ENCODE measurements around the gene RFC4. TPM values are rescaled to one million over a fixed set of nuclear protein-coding genes. Genes with fewer than 3 reads are reported as not detected.

RFC4 gene
- total RNA-seq, 4 donors from 2014 or later: 12.1 to 12.9 (median 12.5) TPM

DNA sequence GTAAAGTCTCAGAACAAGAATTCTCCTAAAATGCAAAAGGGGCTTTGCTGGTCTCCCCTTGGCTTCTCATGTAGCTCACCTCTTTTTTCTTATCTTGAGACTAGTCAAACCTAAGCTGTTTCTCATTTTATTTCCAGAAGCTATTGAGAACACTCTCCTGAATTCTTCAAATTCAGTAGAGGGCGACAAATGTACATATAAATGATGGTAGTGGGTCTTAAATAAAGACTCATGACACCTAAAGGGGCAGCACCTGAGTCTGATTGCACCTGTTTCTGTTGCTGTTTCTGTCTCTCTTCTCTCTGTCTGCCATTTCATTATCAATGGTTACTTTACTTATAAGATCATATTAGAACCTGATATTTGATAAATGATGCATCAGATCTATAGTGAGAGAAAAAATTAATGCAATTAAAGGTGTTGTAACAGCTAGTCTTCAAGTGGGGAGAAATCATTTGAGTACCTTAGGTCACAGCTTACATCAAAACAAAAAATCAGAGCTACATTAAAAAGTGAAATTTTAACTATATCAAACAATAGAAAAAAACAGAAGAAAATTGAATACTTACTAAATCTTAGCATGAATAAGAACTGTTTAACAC, 43.2 kb upstream of the RFC4 start:
- TF ChIP-seq EP300 (IDR thresholded peaks at IDR 0.05) (no peak), POLR2AphosphoS5 (IDR thresholded peaks at IDR 0.05) (no peak), POLR2A (IDR thresholded peaks at IDR 0.05; ENCODE audit: low read depth) (no peak), CTCF (IDR thresholded peaks at IDR 0.05) (peak; percentile 8 to 25 (median 23))
- peak; percentile 12 for DNase-seq (ENCODE audit: extremely low spot score)
- peaks cover 0 to 21% (median 0%) of the 10 kb centered on the region in 4 donors for H3K27me3 ChIP-seq
- no peaks in the 10 kb centered on the region for H3K36me3 ChIP-seq
- no peak overlapping the region for H3K27ac ChIP-seq (replicated peaks in 1 of 4)
- H3K9me3 ChIP-seq: no peaks in the 10 kb centered on the region
- H3K4me1 ChIP-seq: no peaks in the 10 kb centered on the region
- 0% methylated on average over 1 of the region's 1 CpG for WGBS
- intact Hi-C loops (cut with DNase I): no loop called here
- no peak overlapping the region for H3K4me3 ChIP-seq

- TF ChIP-seq EP300 (IDR thresholded peaks at IDR 0.05) (no peak), CTCF (IDR thresholded peaks at IDR 0.05) (no peak), POLR2A (IDR thresholded peaks at IDR 0.05; ENCODE audit: low read depth) (no peak), POLR2AphosphoS5 (IDR thresholded peaks at IDR 0.05) (no peak)
- no peak overlapping the region for H3K27ac ChIP-seq (replicated peaks in 1 of 4)
- no peaks in the 10 kb centered on the region for H3K36me3 ChIP-seq
- no peak for DNase-seq (ENCODE audit: extremely low spot score)
- H3K4me1 ChIP-seq: no peaks in the 10 kb centered on the region
- no peak overlapping the region for H3K4me3 ChIP-seq
- 77% methylated on average over 2 of the region's 2 CpGs for WGBS
- H3K27me3 ChIP-seq: peaks cover 0 to 23% (median 0%) of the 10 kb centered on the region in 4 donors
- H3K9me3 ChIP-seq: no peaks in the 10 kb centered on the region
- intact Hi-C loops (cut with DNase I): no loop called here
Measured at GRCh38 chr3:186847437-186847836, 41.2 kb upstream of the RFC4 start.

- Histone ChIP-seq H3K9me3 (no peaks in the 10 kb centered on the region), H3K27me3 (peaks cover 0 to 23% (median 0%) of the 10 kb centered on the region in 4 donors), H3K4me3 (no peak overlapping the region), H3K27ac (replicated peaks in 1 of 4) (no peak overlapping the region), H3K4me1 (no peaks in the 10 kb centered on the region), H3K36me3 (no peaks in the 10 kb centered on the region)
- WGBS: 69% methylated on average over 10 of the region's 10 CpGs
- intact Hi-C loops (cut with DNase I): no loop called here
- TF ChIP-seq CTCF (IDR thresholded peaks at IDR 0.05) (no peak), POLR2AphosphoS5 (IDR thresholded peaks at IDR 0.05) (no peak), POLR2A (IDR thresholded peaks at IDR 0.05; ENCODE audit: low read depth) (no peak), EP300 (IDR thresholded peaks at IDR 0.05) (no peak)
- DNase-seq (ENCODE audit: extremely low spot score): peak; percentile 72
Measured at GRCh38 chr3:186845756-186846155, 39.5 kb upstream of the RFC4 start.

DNA sequence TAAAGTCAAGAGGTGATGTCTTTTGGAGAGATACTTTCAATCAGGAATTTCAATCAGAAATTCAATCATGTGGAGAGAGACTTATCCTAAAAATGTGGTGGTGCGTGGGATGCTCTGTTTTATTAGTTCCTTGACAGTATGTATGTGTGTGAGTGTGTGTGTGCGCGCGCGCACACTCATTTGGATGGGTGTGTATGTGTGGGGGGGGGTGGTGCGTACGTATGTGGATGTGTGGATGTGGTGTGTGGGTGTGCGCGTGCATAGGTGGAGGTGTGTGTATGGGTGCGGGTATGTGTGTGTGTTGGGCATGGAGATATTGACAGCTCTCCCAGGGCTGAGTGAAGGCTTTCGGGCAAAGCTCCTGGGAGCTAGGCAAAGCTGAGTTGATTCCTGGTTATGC, 38.6 kb upstream of the RFC4 start:
- DNase-seq (ENCODE audit: extremely low spot score): no peak
- no peak overlapping the region for H3K27ac ChIP-seq (replicated peaks in 1 of 4)
- H3K9me3 ChIP-seq: no peaks in the 10 kb centered on the region
- no peak overlapping the region for H3K4me3 ChIP-seq
- WGBS: 85% methylated on average over 11 of the region's 11 CpGs
- no peaks in the 10 kb centered on the region for H3K4me1 ChIP-seq
- intact Hi-C loops (cut with DNase I): no loop called here
- no peak for TF ChIP-seq POLR2A (IDR thresholded peaks at IDR 0.05; ENCODE audit: low read depth)
- no peak for TF ChIP-seq CTCF (IDR thresholded peaks at IDR 0.05)
- no peak for TF ChIP-seq POLR2AphosphoS5 (IDR thresholded peaks at IDR 0.05)
- no peak for TF ChIP-seq EP300 (IDR thresholded peaks at IDR 0.05)
- no peaks in the 10 kb centered on the region for H3K36me3 ChIP-seq
- H3K27me3 ChIP-seq: peaks cover 0 to 23% (median 0%) of the 10 kb centered on the region in 4 donors

DNA sequence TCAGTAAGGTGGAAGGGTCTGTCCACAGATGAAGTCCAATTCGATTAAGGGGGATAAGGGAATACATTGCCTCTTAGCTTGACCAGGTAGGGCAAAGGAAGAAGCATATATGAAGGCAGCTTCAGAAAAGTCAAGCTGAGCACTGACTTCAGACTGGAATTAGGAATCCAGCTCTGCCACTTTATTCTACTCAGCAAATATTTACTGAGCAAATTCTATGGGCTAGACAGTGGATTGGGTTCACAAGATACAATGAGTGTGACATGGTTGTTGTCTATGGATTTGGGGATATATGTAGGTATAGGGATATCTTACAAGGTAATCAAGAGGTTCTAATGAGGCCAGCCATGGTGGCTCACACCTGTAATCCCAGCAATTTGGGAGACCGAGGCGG, 36.8 kb upstream of the RFC4 start:
- H3K4me1 ChIP-seq: no peaks in the 10 kb centered on the region
- no peaks in the 10 kb centered on the region for H3K9me3 ChIP-seq
- H3K36me3 ChIP-seq: no peaks in the 10 kb centered on the region
- peaks cover 0 to 23% (median 0%) of the 10 kb centered on the region in 4 donors for H3K27me3 ChIP-seq
- intact Hi-C loops (cut with DNase I): no loop called here
- no peak overlapping the region for H3K4me3 ChIP-seq
- 89% methylated on average over 3 of the region's 3 CpGs for WGBS
- TF ChIP-seq POLR2AphosphoS5 (IDR thresholded peaks at IDR 0.05) (no peak), EP300 (IDR thresholded peaks at IDR 0.05) (no peak), POLR2A (IDR thresholded peaks at IDR 0.05; ENCODE audit: low read depth) (no peak), CTCF (IDR thresholded peaks at IDR 0.05) (no peak)
- H3K27ac ChIP-seq (replicated peaks in 1 of 4): no peak overlapping the region
- DNase-seq (ENCODE audit: extremely low spot score): no peak

All from esophagus muscularis mucosa (tissue), 4 donors.